ENCODE data around the gene CELSR1.

The CELSR1 gene

DNA sequence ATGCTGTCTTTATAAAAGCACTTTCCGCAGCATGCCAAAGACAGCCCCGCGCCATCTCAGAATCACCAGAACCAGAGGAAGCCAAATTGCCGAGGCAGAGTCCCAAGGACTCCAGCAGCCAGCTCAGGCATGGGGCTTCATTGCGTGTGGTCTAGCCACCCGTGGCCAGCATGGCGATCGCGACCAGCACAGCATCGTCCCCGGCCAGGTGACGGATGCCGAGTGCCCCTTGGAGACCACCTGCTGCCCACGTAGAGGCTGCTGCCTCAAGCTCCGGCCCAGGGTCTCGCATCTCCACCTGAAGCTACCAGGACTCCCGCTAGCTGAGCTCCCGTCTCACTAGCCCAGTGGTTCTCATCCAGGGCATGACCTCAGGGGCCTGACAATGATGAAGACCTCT is 109.2 kb downstream of the CELSR1 start:
- Histone ChIP-seq H3K27ac (replicated peaks) (no peak overlapping the region), H3K27me3 (ENCODE audit: insufficient read depth, poor library complexity, severe bottlenecking) (no peaks in the 10 kb centered on the region), H3K4me3 (replicated peaks; ENCODE audit: insufficient read depth, low read length) (no peak overlapping the region)
- TF ChIP-seq SPI1 (IDR thresholded peaks at IDR 0.05; ENCODE audit: borderline replicate concordance, low read depth) (no peak), POLR2AphosphoS5 (IDR thresholded peaks at IDR 0.05; ENCODE audit: low read depth) (no peak), GABPA (IDR thresholded peaks at IDR 0.05; ENCODE audit: low read depth) (no peak), CTCF (IDR thresholded peaks at IDR 0.05; ENCODE audit: insufficient read depth, low read length) (no peak)
- TF ChIP-seq, protein P1, sequence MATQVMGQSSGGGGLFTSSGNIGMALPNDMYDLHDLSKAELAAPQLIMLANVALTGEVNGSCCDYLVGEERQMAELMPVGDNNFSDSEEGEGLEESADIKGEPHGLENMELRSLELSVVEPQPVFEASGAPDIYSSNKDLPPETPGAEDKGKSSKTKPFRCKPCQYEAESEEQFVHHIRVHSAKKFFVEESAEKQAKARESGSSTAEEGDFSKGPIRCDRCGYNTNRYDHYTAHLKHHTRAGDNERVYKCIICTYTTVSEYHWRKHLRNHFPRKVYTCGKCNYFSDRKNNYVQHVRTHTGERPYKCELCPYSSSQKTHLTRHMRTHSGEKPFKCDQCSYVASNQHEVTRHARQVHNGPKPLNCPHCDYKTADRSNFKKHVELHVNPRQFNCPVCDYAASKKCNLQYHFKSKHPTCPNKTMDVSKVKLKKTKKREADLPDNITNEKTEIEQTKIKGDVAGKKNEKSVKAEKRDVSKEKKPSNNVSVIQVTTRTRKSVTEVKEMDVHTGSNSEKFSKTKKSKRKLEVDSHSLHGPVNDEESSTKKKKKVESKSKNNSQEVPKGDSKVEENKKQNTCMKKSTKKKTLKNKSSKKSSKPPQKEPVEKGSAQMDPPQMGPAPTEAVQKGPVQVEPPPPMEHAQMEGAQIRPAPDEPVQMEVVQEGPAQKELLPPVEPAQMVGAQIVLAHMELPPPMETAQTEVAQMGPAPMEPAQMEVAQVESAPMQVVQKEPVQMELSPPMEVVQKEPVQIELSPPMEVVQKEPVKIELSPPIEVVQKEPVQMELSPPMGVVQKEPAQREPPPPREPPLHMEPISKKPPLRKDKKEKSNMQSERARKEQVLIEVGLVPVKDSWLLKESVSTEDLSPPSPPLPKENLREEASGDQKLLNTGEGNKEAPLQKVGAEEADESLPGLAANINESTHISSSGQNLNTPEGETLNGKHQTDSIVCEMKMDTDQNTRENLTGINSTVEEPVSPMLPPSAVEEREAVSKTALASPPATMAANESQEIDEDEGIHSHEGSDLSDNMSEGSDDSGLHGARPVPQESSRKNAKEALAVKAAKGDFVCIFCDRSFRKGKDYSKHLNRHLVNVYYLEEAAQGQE (IDR thresholded peaks at IDR 0.05; ENCODE audit: insufficient replicate concordance, low read depth), result no peak
- no peak for DNase-seq (ENCODE audit: low read depth in 1 of 2, low spot score in 1 of 2)

- no peak for DNase-seq (ENCODE audit: low read depth in 1 of 2, low spot score in 1 of 2)
- TF ChIP-seq SPI1 (IDR thresholded peaks at IDR 0.05; ENCODE audit: borderline replicate concordance, low read depth) (no peak), POLR2AphosphoS5 (IDR thresholded peaks at IDR 0.05; ENCODE audit: low read depth) (no peak), CTCF (IDR thresholded peaks at IDR 0.05; ENCODE audit: insufficient read depth, low read length) (no peak), GABPA (IDR thresholded peaks at IDR 0.05; ENCODE audit: low read depth) (no peak)
- TF ChIP-seq, protein P1 (IDR thresholded peaks at IDR 0.05; ENCODE audit: insufficient replicate concordance, low read depth), result no peak
- Histone ChIP-seq H3K27me3 (ENCODE audit: insufficient read depth, poor library complexity, severe bottlenecking) (no peaks in the 10 kb centered on the region), H3K27ac (replicated peaks) (no peak overlapping the region), H3K4me3 (replicated peaks; ENCODE audit: insufficient read depth, low read length) (no peak overlapping the region)
These were observed 112.4 kb downstream of the CELSR1 start for GRCh38 chr22:46425016-46425415.

GRCh38 chr22:46424496-46424895 is 112.9 kb downstream of the CELSR1 start:
- H3K4me3 ChIP-seq (replicated peaks; ENCODE audit: insufficient read depth, low read length), result no peak overlapping the region
- no peaks in the 10 kb centered on the region for H3K27me3 ChIP-seq (ENCODE audit: insufficient read depth, poor library complexity, severe bottlenecking)
- TF ChIP-seq POLR2AphosphoS5 (IDR thresholded peaks at IDR 0.05; ENCODE audit: low read depth) (no peak), GABPA (IDR thresholded peaks at IDR 0.05; ENCODE audit: low read depth) (no peak), CTCF (IDR thresholded peaks at IDR 0.05; ENCODE audit: insufficient read depth, low read length) (no peak), SPI1 (IDR thresholded peaks at IDR 0.05; ENCODE audit: borderline replicate concordance, low read depth) (no peak)
- TF ChIP-seq, protein P1 (IDR thresholded peaks at IDR 0.05; ENCODE audit: insufficient replicate concordance, low read depth), result no peak
- no peak for DNase-seq (ENCODE audit: low read depth in 1 of 2, low spot score in 1 of 2)
- no peak overlapping the region for H3K27ac ChIP-seq (replicated peaks)
